HepG2 (cell line): Measurements from ENCODE around the gene BFAR. TPM values are rescaled to one million over a fixed set of nuclear protein-coding genes. Genes with fewer than 3 reads are reported as not detected.

Experiments used
- ATAC-seq: fragments of 200-7000 bp; cut with Tn5 transposase; 3 replicates; pipeline ENCODE4 v1.9.1; 2020; ENCODE audit warnings: mild to moderate bottlenecking, moderate library complexity
- BruUV-seq: library from RNA; stranded (reverse); fragments of 400-500 nt; replicated peaks from 2 replicates; lab custom pipeline; 2021; lab: Mats Ljungman, UMichigan
- CTCF ChIA-PET: fragments of 300-600 bp; formaldehyde crosslinking; extraction: SDS; loops from one replicate; lab custom pipeline; 2021; ENCODE audit warnings: low total read pairs, inconsistent platforms, low intra/inter-chr PET ratio; lab: Yijun Ruan, JAX
- POLR2A ChIA-PET: fragments of 350-600 bp; sonication (Branson Sonifier 250); formaldehyde crosslinking; loops from one replicate; lab custom pipeline; 2020; ENCODE audit warnings: antibody characterized with exemption, inconsistent platforms; lab: Yijun Ruan, JAX
- DNase-seq: peaks from one replicate; pipeline ENCODE4 v3.0.0-alpha.2; 2015; ENCODE audit warnings: low spot score
- FAIRE-seq: peaks from 3 replicates; lab custom pipeline; 2011; peaks lifted over from hg19 to GRCh38; lab: Jason Lieb, UNC
- H2AFZ ChIP-seq: one replicate; pipeline ENCODE4 v1.6.1; 2011; ENCODE audit warnings: low read length, inconsistent platforms
- H3K27ac ChIP-seq: fragments of 300-600 bp; 3 replicates; pipeline ENCODE4 v1.8.0; 2011; ENCODE audit warnings: mixed run types, mild to moderate bottlenecking, mixed read lengths, low read length, inconsistent platforms; ENCODE audit not compliant: insufficient read depth; ENCODE audit errors: extremely low read length
- H3K27me3 ChIP-seq, 2 experiments: fragments of 200-600 bp in 1 of 2; 2 replicates in 1 of 2; 3 replicates in 1 of 2; pipeline versions ENCODE4 v1.6.0 to v1.8.0; 2011; ENCODE audit warnings: low read length in 2 of 2, mild to moderate bottlenecking in 2 of 2, moderate library complexity in 2 of 2, inconsistent platforms in 1 of 2; ENCODE audit not compliant: insufficient read depth in 2 of 2, control insufficient read depth in 1 of 2
- H3K36me3 ChIP-seq, 2 experiments: fragments of 200-600 bp in 1 of 2; replicated peaks in 1 of 2; 2 replicates in 1 of 2; 3 replicates in 1 of 2; pipeline versions ENCODE4 v1.5.1 to v1.8.0; 2011; ENCODE audit warnings: low read length in 2 of 2, inconsistent platforms in 1 of 2; ENCODE audit not compliant: insufficient read depth in 2 of 2, control insufficient read depth in 1 of 2
- H3K4me1 ChIP-seq: 2 replicates; pipeline ENCODE4 v1.5.1; 2012; ENCODE audit warnings: low read length, inconsistent platforms; ENCODE audit not compliant: insufficient read depth
- H3K4me2 ChIP-seq: 2 replicates; pipeline ENCODE4 v1.6.0; 2011; ENCODE audit warnings: low read depth, low read length, inconsistent platforms
- H3K4me3 ChIP-seq, 3 experiments: fragments of 200-600 bp in 1 of 3; sonication (generic), shearing (Covaris generic) in 1 of 3; replicated peaks in 1 of 3; 2 replicates each; pipeline ENCODE4 v1.5.1; 2011 to 2016; ENCODE audit warnings: low read length in 3 of 3, inconsistent platforms in 2 of 3, low read depth in 2 of 3, mild to moderate bottlenecking in 2 of 3, control low read depth in 1 of 3, mixed read lengths in 1 of 3; ENCODE audit not compliant: insufficient read depth in 1 of 3
- H3K79me2 ChIP-seq: one replicate; pipeline ENCODE4 v1.6.1; 2011; ENCODE audit warnings: low read length, inconsistent platforms; ENCODE audit not compliant: insufficient read depth
- H3K9ac ChIP-seq: 2 replicates; pipeline ENCODE4 v1.6.0; 2011; ENCODE audit warnings: mild to moderate bottlenecking, low read depth, low read length, inconsistent platforms; ENCODE audit not compliant: insufficient read depth
- H3K9me3 ChIP-seq: 2 replicates; pipeline ENCODE4 v1.5.1; 2012; ENCODE audit warnings: mild to moderate bottlenecking, low read length
- H4K20me1 ChIP-seq: 2 replicates; pipeline ENCODE4 v1.6.0; 2011; ENCODE audit warnings: inconsistent platforms, mild to moderate bottlenecking, low read length, moderate library complexity; ENCODE audit not compliant: insufficient read depth
- BRCA1 ChIP-seq: sonication (generic); formaldehyde crosslinking; IDR thresholded peaks from 2 replicates; pipeline ENCODE4 v1.4.0; 2020; ENCODE audit warnings: missing genetic modification reagents
- BRF2 ChIP-seq: sonication (generic); formaldehyde crosslinking; IDR thresholded peaks from 2 replicates; pipeline ENCODE4 v1.8.1; 2022; ENCODE audit warnings: mild to moderate bottlenecking, missing genetic modification reagents
- CHCHD3 ChIP-seq: sonication (generic); formaldehyde crosslinking; IDR thresholded peaks from 2 replicates; pipeline ENCODE4 v1.8.0; 2022; ENCODE audit warnings: mild to moderate bottlenecking, missing genetic modification reagents, moderate library complexity
- CSRNP1 ChIP-seq: sonication (generic); formaldehyde crosslinking; IDR thresholded peaks from 2 replicates; pipeline ENCODE4 v1.8.1; 2023; ENCODE audit warnings: mild to moderate bottlenecking, missing genetic modification reagents
- E2F1 ChIP-seq: sonication (generic); formaldehyde crosslinking; IDR thresholded peaks from 2 replicates; pipeline ENCODE4 v1.5.0; 2020; ENCODE audit warnings: missing genetic modification reagents
- KLF13 ChIP-seq: sonication (generic); formaldehyde crosslinking; IDR thresholded peaks from 2 replicates; pipeline ENCODE4 v1.4.0; 2020; ENCODE audit warnings: mild to moderate bottlenecking, missing genetic modification reagents
- NBN ChIP-seq: fragments of 450-650 bp; conservative IDR thresholded peaks from 2 replicates; pipeline ENCODE4 v1.6.1; 2017
- SIN3B ChIP-seq: fragments of 150-350 bp; IDR thresholded peaks from 2 replicates; pipeline ENCODE4 v1.6.1; 2014; ENCODE audit warnings: low read length
- ZBTB25 ChIP-seq: IDR thresholded peaks from 2 replicates; pipeline ENCODE4 v1.6.1; 2018; ENCODE audit warnings: missing genetic modification reagents
- ZBTB37 ChIP-seq: sonication (generic); formaldehyde crosslinking; IDR thresholded peaks from 2 replicates; pipeline ENCODE4 v1.4.0; 2020; ENCODE audit warnings: mild to moderate bottlenecking, missing genetic modification reagents
- ZNF710 ChIP-seq: sonication (generic); formaldehyde crosslinking; IDR thresholded peaks from 2 replicates; pipeline ENCODE4 v1.5.0; 2020; ENCODE audit warnings: mild to moderate bottlenecking, missing genetic modification reagents, borderline replicate concordance
- ZNF713 ChIP-seq: sonication (generic); formaldehyde crosslinking; IDR thresholded peaks from 2 replicates; pipeline ENCODE4 v1.4.0; 2020; ENCODE audit warnings: mild to moderate bottlenecking, missing genetic modification reagents
- ZNF776 ChIP-seq: sonication (generic); formaldehyde crosslinking; IDR thresholded peaks from 2 replicates; pipeline ENCODE4 v1.4.0; 2020; ENCODE audit warnings: mild to moderate bottlenecking, missing genetic modification reagents
- WGBS: methylation state at CpG from one replicate; pipeline ENCODE4 v1.1.6; 2017; ENCODE audit warnings: low lambda C conversion rate; 5-methylcytosine and 5-hydroxymethylcytosine counted together
- in situ Hi-C: cut with HindIII; loops from 2 replicates; pipeline ENCODE4 v1.10.0; 2017; ENCODE audit warnings: low pct_unique_long_range_greater_than_20kb; ENCODE audit not compliant: extremely low pct_ligation_motif_present
- intact Hi-C: fragments of 100-400 bp; cut with micrococcal nuclease; formaldehyde crosslinking; loops from one replicate; pipeline ENCODE4 v1.10.0; 2022; ENCODE audit not compliant: unreplicated experiment
- polyA plus RNA-seq, 8 experiments: library from polyadenylated mRNA; depleted of rRNA in 3 of 8; stranded (reverse) in 7 of 8; unstranded in 1 of 8; fragments of >200 nt; fragmentation: Illumina TruSeq in 4 of 8; extraction: Trizol in 4 of 8; gene quantifications; 2 replicates each; pipeline versions ENCODE4 v1.2.1 to v1.2.3, GENCODE V29; 2011 to 2016; ENCODE audit warnings: low read depth in 4 of 8, missing spikeins in 1 of 8, mixed read lengths in 1 of 8; ENCODE audit not compliant: insufficient read depth in 1 of 8
- total RNA-seq, 5 experiments: library from RNA; depleted of rRNA; stranded (reverse); fragments of >200 nt; fragmentation: Illumina TruSeq; extraction: Trizol; gene quantifications; 2 replicates each; pipeline ENCODE4 v1.2.3, GENCODE V29; 2016; ENCODE audit warnings: low read depth in 1 of 5

BFAR gene
- total and polyA plus RNA-seq, 2 of the 13 experiments (the other 11 are each of a cell fraction or from before 2014, with no cell fraction given): 96.9 to 120 TPM

- Histone ChIP-seq H3K27me3 (no peaks in the 10 kb centered on the region), H2AFZ (no peak overlapping the region), H3K79me2 (no peaks in the 10 kb centered on the region), H3K4me1 (peaks cover 13% of the 10 kb centered on the region), H3K4me3 (no peak overlapping the region), H3K36me3 (peaks cover 24 to 47% of the 10 kb centered on the region in 2 experiments), H3K4me2 (no peak overlapping the region), H3K27ac (no peak overlapping the region), H3K9me3 (no peaks in the 10 kb centered on the region), H3K9ac (no peak overlapping the region), H4K20me1 (no peaks in the 10 kb centered on the region)
- DNase-seq (no peak), ATAC-seq (no peak), FAIRE-seq (no peak)
- in situ Hi-C loops: no loop called here
- intact Hi-C loops: no loop called here
- ChIA-PET POLR2A (no interaction called here), CTCF (no interaction called here)
- BruUV-seq: TSS peak; percentile 35
- WGBS: 95% methylated on average over 7 of the region's 7 CpGs
- TF ChIP-seq BRCA1 (no peak), ZNF776 (CRISPR knock-in tag) (no peak), ZBTB37 (CRISPR knock-in tag) (no peak), ZNF713 (no peak), CSRNP1 (CRISPR knock-in tag) (no peak), NBN (no peak), BRF2 (CRISPR knock-in tag) (no peak), ZBTB25 (CRISPR knock-in tag) (no peak), E2F1 (CRISPR knock-in tag) (no peak), CHCHD3 (CRISPR knock-in tag) (no peak), SIN3B (no peak), ZNF710 (CRISPR knock-in tag) (no peak), KLF13 (CRISPR knock-in tag) (no peak)
These were observed 35.9 kb downstream of the BFAR start for GRCh38 chr16:14668556-14669223.
